Measurements from ENCODE around the gene LIPK. TPM values are rescaled to one million over a fixed set of nuclear protein-coding genes. Genes with fewer than 3 reads are reported as not detected.

LIPK gene
- polyA plus RNA-seq, 1 of the 3 experiments (the other 2 are of a cell fraction), result not detected

- no peak for TF ChIP-seq EP300 (IDR thresholded peaks at IDR 0.05; ENCODE audit: borderline replicate concordance in 1 of 2, low read depth in 1 of 2, low read length in 1 of 2)
- TF ChIP-seq RAD21 (IDR thresholded peaks at IDR 0.05; ENCODE audit: low read length), result peak; percentile 75
- TF ChIP-seq FOXM1 (IDR thresholded peaks at IDR 0.05; ENCODE audit: low read depth), result no peak
- no peak for TF ChIP-seq YY1 (IDR thresholded peaks at IDR 0.05; ENCODE audit: low read depth)
- no peak for TF ChIP-seq NFIC (IDR thresholded peaks at IDR 0.05; ENCODE audit: borderline replicate concordance)
- peak; percentile 64 for TF ChIP-seq SMC3 (IDR thresholded peaks at IDR 0.05; ENCODE audit: low read depth, low read length)
- TF ChIP-seq USF1 (IDR thresholded peaks at IDR 0.05; ENCODE audit: borderline replicate concordance, low read depth), result no peak
- no peak for TF ChIP-seq CHD2 (IDR thresholded peaks at IDR 0.05; ENCODE audit: low read length, partially characterized antibody)
- TF ChIP-seq CTCF (IDR thresholded peaks at IDR 0.05), result peak; percentile 87
- no peak for TF ChIP-seq IRF3 (IDR thresholded peaks at IDR 0.05; ENCODE audit: low read depth, low read length)
- TF ChIP-seq GATA2 (CRISPR knock-in tag; IDR thresholded peaks at IDR 0.05), result no peak
- no peak for TF ChIP-seq EZH2phosphoT487 (IDR thresholded peaks at IDR 0.05; ENCODE audit: borderline replicate concordance, low read depth)
- TF ChIP-seq ZBTB33 (IDR thresholded peaks at IDR 0.05; ENCODE audit: borderline replicate concordance, low read depth), result no peak
- TF ChIP-seq REST (IDR thresholded peaks at IDR 0.05; ENCODE audit: low read depth, low read length), result no peak
- no peak for TF ChIP-seq USF2 (IDR thresholded peaks at IDR 0.05; ENCODE audit: borderline replicate concordance, low read depth, low read length)
- no peak overlapping the region for H3K27ac ChIP-seq (ENCODE audit: low read depth in 2 of 2, low read length in 1 of 2)
- CTCF ChIA-PET, result interaction anchor here (0.6 to 3.2 kb wide), 45 partner anchors 9 to 489 kb away, joined by 3 to 18 read pairs (median 4); no protein-coding TSS in a partner anchor
- no peaks in the 10 kb centered on the region; a peak in 1 of 4 replicates for H3K4me1 ChIP-seq (ENCODE audit: control insufficient read depth in 1 of 2, insufficient read depth in 2 of 2, low read depth in 1 of 2, low read length in 1 of 2)
- no peak overlapping the region for H3K9ac ChIP-seq
- H3K9me3 ChIP-seq, result no peaks in the 10 kb centered on the region
- H3K36me3 ChIP-seq (replicated peaks in 1 of 2; ENCODE audit: control insufficient read depth in 1 of 2, insufficient read depth in 2 of 2, low read length in 1 of 2), result no peaks in the 10 kb centered on the region
- H3K9me2 ChIP-seq, result no peaks in the 10 kb centered on the region
- H3F3A ChIP-seq (replicated peaks; ENCODE audit: insufficient read depth), result peaks cover 6% of the 10 kb centered on the region
- DNase-seq, result peak; percentile 34
- H2AFZ ChIP-seq (ENCODE audit: low read depth), result no peak overlapping the region; the same call in 1 of the 2 replicates
- no peaks in the 10 kb centered on the region for H4K20me1 ChIP-seq (ENCODE audit: insufficient read depth)
- no peaks in the 10 kb centered on the region for H3K27me3 ChIP-seq (ENCODE audit: insufficient read depth)
- H3K4me3 ChIP-seq (ENCODE audit: low read depth in 2 of 2, low read length in 1 of 2), result no peak overlapping the region; a peak in 1 of 4 replicates
- POLR2A ChIA-PET, result no interaction called here
- H3K79me2 ChIP-seq (ENCODE audit: insufficient read depth), result no peaks in the 10 kb centered on the region
- H3K4me2 ChIP-seq, result no peak overlapping the region
Observed at GRCh38 chr10:88687853-88688467, 18.1 kb upstream of the LIPK start.
